ENCODE data around the gene KIAA1191. TPM values are rescaled to one million over a fixed set of nuclear protein-coding genes. Genes with fewer than 3 reads are reported as not detected.

The KIAA1191 gene
- total RNA-seq, 2 experiments from 2014 or later: 33.3 to 41.2 TPM

GRCh38 chr5:176394881-176395675 lies 33.5 kb upstream of the KIAA1191 start:
- TF ChIP-seq EZH2phosphoT487 (IDR thresholded peaks at IDR 0.05; ENCODE audit: borderline replicate concordance, low read depth, low read length) (no peak), CTCF (conservative IDR thresholded peaks at IDR 0.05; ENCODE audit: low read length) (no peak)
- no peaks in the 10 kb centered on the region for H3K9me3 ChIP-seq (ENCODE audit: low read length)
- H3K4me1 ChIP-seq (ENCODE audit: insufficient read depth, low read length, poor library complexity, severe bottlenecking): peaks cover 4% of the 10 kb centered on the region
- intact Hi-C loops (cut with micrococcal nuclease; ENCODE audit: unreplicated experiment): no loop called here
- peaks cover 9% of the 10 kb centered on the region; the same call in 1 of the 2 replicates for H3K79me2 ChIP-seq (ENCODE audit: insufficient read depth, low read depth, low read length)
- ChIA-PET CTCF (ENCODE audit: unreplicated experiment) (no interaction called here), POLR2A (interaction anchor here (0.9 kb wide), 2 partner anchors 33 to 54 kb away, joined by 3 to 4 read pairs; no protein-coding TSS in a partner anchor)
- H3K4me3 ChIP-seq (ENCODE audit: low read depth, low read length, poor library complexity, severe bottlenecking): no peak overlapping the region
- no peak for DNase-seq (ENCODE audit: low spot score)
- H3K27ac ChIP-seq (ENCODE audit: low read depth, low read length, poor library complexity, severe bottlenecking): no peak overlapping the region
- H4K20me1 ChIP-seq (ENCODE audit: insufficient read depth, low read length): no peaks in the 10 kb centered on the region
- peaks cover 38% of the 10 kb centered on the region for H3K36me3 ChIP-seq (ENCODE audit: insufficient read depth, low read length)
- no peak overlapping the region for H2AFZ ChIP-seq (ENCODE audit: low read length)
- H3K9me2 ChIP-seq (ENCODE audit: insufficient read depth, low read length): no peaks in the 10 kb centered on the region
- no TSS peak for BruUV-seq (replicated peaks)
- no peak overlapping the region for H3K4me2 ChIP-seq (ENCODE audit: low read length)

GRCh38 chr5:176394096-176394495 lies 32.5 kb upstream of the KIAA1191 start:
- CTCF ChIA-PET (ENCODE audit: unreplicated experiment): no interaction called here
- TF ChIP-seq EZH2phosphoT487 (IDR thresholded peaks at IDR 0.05; ENCODE audit: borderline replicate concordance, low read depth, low read length) (no peak), CTCF (conservative IDR thresholded peaks at IDR 0.05; ENCODE audit: low read length) (no peak)
- POLR2A ChIA-PET: interaction anchor here (0.9 kb wide), 1 partner anchor 15 kb away, joined by 6 read pairs; no protein-coding TSS in a partner anchor

GRCh38 chr5:176392526-176392925 lies 31.0 kb upstream of the KIAA1191 start:
- Histone ChIP-seq H2AFZ (ENCODE audit: low read length) (no peak overlapping the region), H3K4me2 (ENCODE audit: low read length) (no peak overlapping the region), H3K9me2 (ENCODE audit: insufficient read depth, low read length) (no peaks in the 10 kb centered on the region), H3K27ac (ENCODE audit: low read depth, low read length, poor library complexity, severe bottlenecking) (no peak overlapping the region), H3K4me3 (ENCODE audit: low read depth, low read length, poor library complexity, severe bottlenecking) (no peak overlapping the region), H3K36me3 (ENCODE audit: insufficient read depth, low read length) (peaks cover 43% of the 10 kb centered on the region), H3K9me3 (ENCODE audit: low read length) (no peaks in the 10 kb centered on the region), H4K20me1 (ENCODE audit: insufficient read depth, low read length) (no peaks in the 10 kb centered on the region), H3K4me1 (ENCODE audit: insufficient read depth, low read length, poor library complexity, severe bottlenecking) (peaks cover 5% of the 10 kb centered on the region), H3K79me2 (ENCODE audit: insufficient read depth, low read depth, low read length) (peaks cover 28% of the 10 kb centered on the region)
- POLR2A ChIA-PET: interaction anchor here (1.3 kb wide), 1 partner anchor 38 kb away, joined by 3 read pairs; no protein-coding TSS in a partner anchor
- DNase-seq (ENCODE audit: low spot score): no peak
- intact Hi-C loops (cut with micrococcal nuclease; ENCODE audit: unreplicated experiment): no loop called here
- TF ChIP-seq EZH2phosphoT487 (IDR thresholded peaks at IDR 0.05; ENCODE audit: borderline replicate concordance, low read depth, low read length) (no peak), CTCF (conservative IDR thresholded peaks at IDR 0.05; ENCODE audit: low read length) (no peak)
- CTCF ChIA-PET (ENCODE audit: unreplicated experiment): no interaction called here
- BruUV-seq (replicated peaks): no TSS peak

More at GRCh38 chr5:176394096-176394495, 32.5 kb upstream of the KIAA1191 start:
- DNase-seq (ENCODE audit: low spot score): no peak
- peaks cover 19% of the 10 kb centered on the region; the same call in 1 of the 2 replicates for H3K79me2 ChIP-seq (ENCODE audit: insufficient read depth, low read depth, low read length)
- H3K9me3 ChIP-seq (ENCODE audit: low read length): no peaks in the 10 kb centered on the region
- H3K27ac ChIP-seq (ENCODE audit: low read depth, low read length, poor library complexity, severe bottlenecking): no peak overlapping the region
- H3K36me3 ChIP-seq (ENCODE audit: insufficient read depth, low read length): peaks cover 39% of the 10 kb centered on the region
- H3K9me2 ChIP-seq (ENCODE audit: insufficient read depth, low read length): no peaks in the 10 kb centered on the region
- no peak overlapping the region for H3K4me2 ChIP-seq (ENCODE audit: low read length)
- no peak overlapping the region for H2AFZ ChIP-seq (ENCODE audit: low read length)
- no peaks in the 10 kb centered on the region for H4K20me1 ChIP-seq (ENCODE audit: insufficient read depth, low read length)
- no TSS peak for BruUV-seq (replicated peaks)
- intact Hi-C loops (cut with micrococcal nuclease; ENCODE audit: unreplicated experiment): no loop called here
- H3K4me3 ChIP-seq (ENCODE audit: low read depth, low read length, poor library complexity, severe bottlenecking): no peak overlapping the region
- H3K4me1 ChIP-seq (ENCODE audit: insufficient read depth, low read length, poor library complexity, severe bottlenecking): peaks cover 5% of the 10 kb centered on the region
